HEK293 (cell line): ENCODE data around the gene UGT1A7.

Experiments
- CTCF ChIA-PET: fragments of 350-600 bp; formaldehyde crosslinking; extraction: SDS; loops from one replicate; lab custom pipeline; 2021; ENCODE audit warnings: antibody characterized with exemption; lab: Yijun Ruan, JAX
- POLR2A ChIA-PET: fragments of 300-600 bp; formaldehyde crosslinking; extraction: SDS; loops from one replicate; lab custom pipeline; 2020; ENCODE audit warnings: antibody characterized with exemption, inconsistent platforms; lab: Yijun Ruan, JAX
- H3K27ac ChIP-seq: fragments of 200-500 bp; sonication (Bioruptor generic); 2 replicates; pipeline ENCODE4 v1.5.1; 2014; ENCODE audit warnings: low read depth, low read length, control low read depth, inconsistent platforms; ENCODE audit errors: extremely low read depth
- H3K36me3 ChIP-seq, 2 experiments: fragments of 200-500 bp in 1 of 2; sonication (Bioruptor generic) in 1 of 2; 1 replicate in 1 of 2; 2 replicates in 1 of 2; pipeline ENCODE4 v1.5.1; 2014 to 2017; ENCODE audit warnings: inconsistent platforms in 2 of 2, low read length in 2 of 2; ENCODE audit not compliant: control insufficient read depth in 2 of 2, insufficient read depth in 1 of 2
- H3K4me1 ChIP-seq: fragments of 200-500 bp; sonication (Bioruptor generic); 2 replicates; pipeline ENCODE4 v1.5.1; 2014; ENCODE audit warnings: mild to moderate bottlenecking, low read length, inconsistent platforms; ENCODE audit not compliant: control insufficient read depth, insufficient read depth
- H3K4me3 ChIP-seq: 2 replicates; pipeline ENCODE4 v1.5.1; 2011; ENCODE audit warnings: low read depth, mild to moderate bottlenecking, control low read depth, low read length, moderate library complexity
- H3K9me3 ChIP-seq: fragments of 200-500 bp; sonication (Bioruptor generic); 2 replicates; pipeline ENCODE4 v1.5.1; 2014; ENCODE audit warnings: low read depth, low read length, inconsistent platforms; ENCODE audit not compliant: control insufficient read depth, insufficient read depth
- BCL11A ChIP-seq: fragments of 450-650 bp; formaldehyde crosslinking; IDR thresholded peaks from 2 replicates; pipeline ENCODE4 v1.5.1; 2016; ENCODE audit warnings: low read depth, missing biosample characterization, missing genetic modification characterization
- HIC1 ChIP-seq: fragments of 450-650 bp; formaldehyde crosslinking; IDR thresholded peaks from 2 replicates; pipeline ENCODE4 v1.5.1; 2016; ENCODE audit warnings: missing biosample characterization, missing genetic modification characterization
- SP2 ChIP-seq: fragments of 450-650 bp; formaldehyde crosslinking; IDR thresholded peaks from 2 replicates; pipeline ENCODE4 v1.5.1; 2016; ENCODE audit warnings: missing biosample characterization, missing genetic modification characterization
- TCF7L2 ChIP-seq: IDR thresholded peaks from 2 replicates; pipeline ENCODE4 v1.6.1; 2011; ENCODE audit warnings: low read depth, mild to moderate bottlenecking, inconsistent platforms, low read length, moderate library complexity, borderline replicate concordance
- TSHZ1 ChIP-seq: fragments of 450-650 bp; formaldehyde crosslinking; IDR thresholded peaks from 2 replicates; pipeline ENCODE4 v1.5.1; 2016; ENCODE audit warnings: missing biosample characterization, missing genetic modification characterization, borderline replicate concordance
- ZFP69B ChIP-seq: fragments of 450-650 bp; formaldehyde crosslinking; IDR thresholded peaks from 2 replicates; pipeline ENCODE4 v1.5.1; 2016; ENCODE audit warnings: missing biosample characterization, missing genetic modification characterization
- ZNF132 ChIP-seq: fragments of 450-650 bp; formaldehyde crosslinking; IDR thresholded peaks from 2 replicates; pipeline ENCODE4 v1.5.1; 2017; ENCODE audit warnings: missing biosample characterization, missing genetic modification characterization, borderline replicate concordance
- ZNF473 ChIP-seq: fragments of 450-650 bp; formaldehyde crosslinking; IDR thresholded peaks from 2 replicates; pipeline ENCODE4 v1.5.1; 2017; ENCODE audit warnings: missing biosample characterization, missing genetic modification characterization
- ZNF518A ChIP-seq: fragments of 450-650 bp; formaldehyde crosslinking; conservative IDR thresholded peaks from 2 replicates; pipeline ENCODE4 v1.5.1; 2016; ENCODE audit warnings: low read depth, missing biosample characterization, missing genetic modification characterization
- ZNF529 ChIP-seq: fragments of 450-650 bp; formaldehyde crosslinking; IDR thresholded peaks from 2 replicates; pipeline ENCODE4 v1.5.1; 2017; ENCODE audit warnings: missing genetic modification characterization, missing biosample characterization; ENCODE audit not compliant: insufficient replicate concordance
- ZNF596 ChIP-seq: fragments of 450-650 bp; IDR thresholded peaks from 2 replicates; pipeline ENCODE4 v1.5.0; 2018; ENCODE audit warnings: missing biosample characterization, mild to moderate bottlenecking, missing genetic modification characterization, moderate library complexity
- ZNF692 ChIP-seq: fragments of 450-650 bp; formaldehyde crosslinking; IDR thresholded peaks from 2 replicates; pipeline ENCODE4 v1.5.1; 2016; ENCODE audit warnings: missing biosample characterization, missing genetic modification characterization

UGT1A7 gene

GRCh38 chr2:233679196-233679595, 2.5 kb upstream of the UGT1A7 start:
- CTCF ChIA-PET = no interaction called here
- H3K4me1 ChIP-seq = peaks cover 4% of the 10 kb centered on the region; the same call in 1 of the 2 replicates
- no peak for TF ChIP-seq TSHZ1
- no peak for TF ChIP-seq ZNF132 (tag by site-specific recombination)
- TF ChIP-seq HIC1 (tag by site-specific recombination) = no peak
- TF ChIP-seq, all 188 proteins: peak for 0
- Histone ChIP-seq H3K36me3 (no peaks in the 10 kb centered on the region), H3K9me3 (no peaks in the 10 kb centered on the region), H3K4me3 (no peak overlapping the region), H3K27ac (no peak overlapping the region)
- POLR2A ChIA-PET = no interaction called here

- POLR2A ChIA-PET = no interaction called here
- TF ChIP-seq ZNF529 (no peak), ZNF518A (tag by site-specific recombination) (no peak), SP2 (no peak), ZFP69B (tag by site-specific recombination) (no peak), ZNF692 (tag by site-specific recombination) (no peak), BCL11A (no peak), ZNF473 (no peak), ZNF596 (no peak), TCF7L2 (no peak)
- TF ChIP-seq, all 188 proteins: peak for 0
- CTCF ChIA-PET = no interaction called here
These were observed 1.2 kb upstream of the UGT1A7 start for GRCh38 chr2:233680361-233681045.

More at GRCh38 chr2:233680361-233681045, 1.2 kb upstream of the UGT1A7 start:
- no peaks in the 10 kb centered on the region for H3K4me1 ChIP-seq
- no peaks in the 10 kb centered on the region for H3K9me3 ChIP-seq
- no peaks in the 10 kb centered on the region for H3K36me3 ChIP-seq
- no peak overlapping the region for H3K4me3 ChIP-seq
- no peak overlapping the region for H3K27ac ChIP-seq
